ENCODE measurements around the gene KCNQ1.

The KCNQ1 gene

GRCh38 chr11:2808850-2809846 lies 364.3 kb downstream of the KCNQ1 start:
- DNase-seq (ENCODE audit: low spot score) = no peak

- DNase-seq (ENCODE audit: low spot score) = no peak
Observed at GRCh38 chr11:2809854-2810253, 365.0 kb downstream of the KCNQ1 start.

GRCh38 chr11:2810411-2811205 lies 365.8 kb downstream of the KCNQ1 start:
- no peak for DNase-seq (ENCODE audit: low spot score)

- no peak for DNase-seq (ENCODE audit: low spot score)
Observed at GRCh38 chr11:2811206-2812091, 366.6 kb downstream of the KCNQ1 start.

- DNase-seq (ENCODE audit: low spot score) = no peak
Observed at GRCh38 chr11:2812371-2812991, 367.7 kb downstream of the KCNQ1 start.

GRCh38 chr11:2813141-2813908 lies 368.5 kb downstream of the KCNQ1 start:
- DNase-seq (ENCODE audit: low spot score) = no peak

GRCh38 chr11:2813968-2814367 lies 369.2 kb downstream of the KCNQ1 start:
- no peak for DNase-seq (ENCODE audit: low spot score)

- DNase-seq (ENCODE audit: low spot score) = no peak
Observed at GRCh38 chr11:2814751-2815150, 369.9 kb downstream of the KCNQ1 start.

GRCh38 chr11:2815762-2816496 lies 371.1 kb downstream of the KCNQ1 start:
- DNase-seq (ENCODE audit: low spot score) = no peak

GRCh38 chr11:2816523-2816922 lies 371.7 kb downstream of the KCNQ1 start:
- DNase-seq (ENCODE audit: low spot score) = no peak

- DNase-seq (ENCODE audit: low spot score) = no peak
Observed at GRCh38 chr11:2816941-2817421, 372.2 kb downstream of the KCNQ1 start.

- DNase-seq (ENCODE audit: low spot score) = no peak
Observed at GRCh38 chr11:2817431-2817830, 372.6 kb downstream of the KCNQ1 start.

- DNase-seq (ENCODE audit: low spot score) = no peak
Observed at GRCh38 chr11:2818021-2818420, 373.2 kb downstream of the KCNQ1 start.

GRCh38 chr11:2818503-2818902 lies 373.7 kb downstream of the KCNQ1 start:
- no peak for DNase-seq (ENCODE audit: low spot score)

- no peak for DNase-seq (ENCODE audit: low spot score)
Observed at GRCh38 chr11:2819316-2819715, 374.5 kb downstream of the KCNQ1 start.

GRCh38 chr11:2820976-2821375 lies 376.2 kb downstream of the KCNQ1 start:
- no peak for DNase-seq (ENCODE audit: low spot score)

GRCh38 chr11:2821891-2822290 lies 377.1 kb downstream of the KCNQ1 start:
- DNase-seq (ENCODE audit: low spot score) = no peak

GRCh38 chr11:2824851-2825250 lies 380.0 kb downstream of the KCNQ1 start:
- DNase-seq (ENCODE audit: low spot score) = no peak

- no peak for DNase-seq (ENCODE audit: low spot score)
Observed at GRCh38 chr11:2825261-2825888, 380.6 kb downstream of the KCNQ1 start.
